GM12865 (cell line): ENCODE measurements around the gene DPP6.

Experiments used
- DNase-seq: peaks from one replicate; pipeline ENCODE4 v3.0.0; 2010; ENCODE audit warnings: low read depth
- H3K4me3 ChIP-seq: 2 replicates; pipeline ENCODE4 v1.5.1; 2011; ENCODE audit warnings: mild to moderate bottlenecking, low read depth, low read length, control low read depth
- TF ChIP-seq, protein P1 (sequence below): IDR thresholded peaks from 2 replicates; pipeline ENCODE4 v1.5.1; 2011; ENCODE audit warnings: low read length, control low read depth, low read depth, inconsistent platforms; ENCODE audit not compliant: insufficient read depth; ENCODE audit errors: missing control alignments

The DPP6 gene

DNA sequence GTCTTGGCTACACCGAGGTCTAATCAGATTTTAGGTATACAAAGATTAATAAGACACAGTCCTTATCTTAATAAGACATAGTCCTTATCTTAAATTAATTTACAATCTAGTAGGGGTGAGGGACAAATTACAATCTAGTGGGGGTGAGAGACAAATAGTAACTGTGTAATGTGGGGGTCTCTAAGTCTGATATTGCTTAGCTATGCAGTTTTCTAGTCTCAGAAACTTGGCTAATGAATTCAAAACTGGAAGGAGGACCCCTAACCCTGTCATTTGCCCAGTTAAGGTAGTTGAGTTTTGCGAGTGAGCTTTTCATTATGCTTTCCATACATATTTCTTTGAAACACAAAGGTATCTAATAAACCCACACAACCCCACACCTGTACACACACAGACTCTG, 136.1 kb downstream of the DPP6 start:
- no peak for DNase-seq
- no peak overlapping the region for H3K4me3 ChIP-seq
- TF ChIP-seq, protein P1, sequence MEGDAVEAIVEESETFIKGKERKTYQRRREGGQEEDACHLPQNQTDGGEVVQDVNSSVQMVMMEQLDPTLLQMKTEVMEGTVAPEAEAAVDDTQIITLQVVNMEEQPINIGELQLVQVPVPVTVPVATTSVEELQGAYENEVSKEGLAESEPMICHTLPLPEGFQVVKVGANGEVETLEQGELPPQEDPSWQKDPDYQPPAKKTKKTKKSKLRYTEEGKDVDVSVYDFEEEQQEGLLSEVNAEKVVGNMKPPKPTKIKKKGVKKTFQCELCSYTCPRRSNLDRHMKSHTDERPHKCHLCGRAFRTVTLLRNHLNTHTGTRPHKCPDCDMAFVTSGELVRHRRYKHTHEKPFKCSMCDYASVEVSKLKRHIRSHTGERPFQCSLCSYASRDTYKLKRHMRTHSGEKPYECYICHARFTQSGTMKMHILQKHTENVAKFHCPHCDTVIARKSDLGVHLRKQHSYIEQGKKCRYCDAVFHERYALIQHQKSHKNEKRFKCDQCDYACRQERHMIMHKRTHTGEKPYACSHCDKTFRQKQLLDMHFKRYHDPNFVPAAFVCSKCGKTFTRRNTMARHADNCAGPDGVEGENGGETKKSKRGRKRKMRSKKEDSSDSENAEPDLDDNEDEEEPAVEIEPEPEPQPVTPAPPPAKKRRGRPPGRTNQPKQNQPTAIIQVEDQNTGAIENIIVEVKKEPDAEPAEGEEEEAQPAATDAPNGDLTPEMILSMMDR, result no peak

DNA sequence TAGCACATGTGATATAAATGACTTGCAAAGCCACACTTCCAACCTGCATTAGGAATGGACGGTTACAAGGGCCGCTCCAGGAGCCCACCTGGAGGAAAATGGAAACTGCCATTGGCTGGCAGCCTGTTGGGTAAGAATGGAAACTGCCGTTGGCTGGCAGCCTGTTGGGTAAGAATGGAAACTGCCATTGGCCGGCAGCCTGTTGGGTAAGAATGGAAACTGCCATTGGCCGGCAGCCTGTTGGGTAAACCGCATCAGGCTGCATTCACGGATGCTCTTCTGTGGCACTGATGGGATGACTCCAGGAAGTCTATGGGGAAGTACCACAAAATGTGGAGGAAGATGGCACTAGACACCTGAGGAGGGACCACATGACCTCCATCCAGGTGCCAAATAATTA, 143.1 kb downstream of the DPP6 start:
- TF ChIP-seq, protein P1, result no peak
- no peak for DNase-seq
- no peak overlapping the region for H3K4me3 ChIP-seq

DNA sequence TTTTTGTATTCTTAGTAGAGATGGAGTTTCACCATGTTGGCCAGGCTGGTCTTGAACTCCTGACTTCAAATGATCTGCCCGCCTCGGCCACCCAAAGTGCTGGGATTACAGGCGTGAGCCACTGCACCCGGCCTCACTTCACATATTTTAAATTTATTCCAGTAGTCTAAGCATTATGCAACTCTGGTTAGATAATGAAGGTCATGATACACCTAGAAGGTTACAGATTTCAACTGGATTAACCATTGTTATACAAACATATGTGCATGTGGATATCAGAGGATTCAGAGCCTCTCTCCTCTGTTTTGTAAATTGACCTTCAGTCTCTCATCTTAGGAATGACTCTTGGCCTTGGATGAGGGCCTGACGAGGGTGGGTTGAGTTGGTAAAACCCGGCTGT, 146.3 kb downstream of the DPP6 start:
- DNase-seq, result no peak
- TF ChIP-seq, protein P1, result no peak
- H3K4me3 ChIP-seq, result no peak overlapping the region

DNA sequence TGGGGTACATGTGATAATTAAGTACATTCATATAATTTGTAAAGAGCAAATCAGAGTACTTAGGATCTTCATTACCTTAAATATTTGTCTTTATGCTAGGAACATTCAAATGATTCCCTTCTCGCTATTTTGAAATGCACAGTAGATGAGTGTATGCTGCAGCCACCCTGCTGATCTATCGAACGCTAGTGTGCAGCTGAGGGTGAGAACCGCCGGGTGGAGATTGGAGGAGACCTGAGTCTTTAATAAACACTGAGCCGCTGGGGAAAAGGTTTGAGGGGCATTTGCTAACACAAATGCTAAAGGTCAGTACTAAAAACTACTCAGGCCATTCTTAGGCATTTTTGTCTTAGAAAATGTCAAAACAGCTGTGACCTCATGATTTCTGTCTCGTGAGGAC, 148.0 kb downstream of the DPP6 start:
- no peak overlapping the region for H3K4me3 ChIP-seq
- TF ChIP-seq, protein P1, result no peak
- DNase-seq, result no peak

DNA sequence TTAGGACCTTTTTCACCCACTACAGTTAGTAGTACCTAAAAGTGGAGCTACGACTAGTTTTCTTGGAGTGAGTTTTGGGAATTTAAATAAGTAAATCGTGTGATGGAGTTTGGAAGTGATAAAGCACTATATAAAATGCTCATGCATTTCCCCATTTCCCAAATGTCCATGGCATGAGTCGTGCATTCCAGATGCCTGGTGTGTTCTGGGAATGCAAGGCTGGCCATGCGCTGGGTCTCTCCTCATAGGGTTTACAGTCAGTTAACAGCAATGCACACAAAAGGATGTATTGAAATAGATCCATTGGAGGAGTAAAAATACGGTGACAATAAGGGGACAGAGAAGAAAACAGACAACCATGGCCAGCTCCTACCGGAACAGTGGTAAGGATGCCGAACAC, 149.8 kb downstream of the DPP6 start:
- TF ChIP-seq, protein P1, result no peak
- DNase-seq, result no peak
- H3K4me3 ChIP-seq, result no peak overlapping the region

DNA sequence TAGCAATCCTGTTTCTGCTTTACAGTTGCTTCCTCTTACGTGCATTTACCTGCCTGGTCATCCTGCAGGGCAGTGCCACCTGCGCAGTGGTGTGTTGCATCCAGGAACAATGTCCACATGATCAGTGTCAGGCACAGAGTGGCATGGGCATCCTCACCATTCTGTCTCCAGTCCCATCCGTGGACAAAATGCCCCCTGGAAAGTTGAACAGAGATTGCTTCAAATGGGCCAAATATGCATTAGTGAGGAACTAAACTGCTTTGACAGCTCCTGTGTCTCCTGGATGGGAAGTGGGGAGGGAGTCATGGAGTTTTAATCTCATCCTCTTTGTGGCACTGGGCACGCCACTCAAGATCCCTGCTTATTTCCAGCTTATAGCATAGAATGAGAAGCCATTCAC, 151.8 kb downstream of the DPP6 start:
- DNase-seq, result no peak
- TF ChIP-seq, protein P1, result no peak
- H3K4me3 ChIP-seq, result no peak overlapping the region

DNA sequence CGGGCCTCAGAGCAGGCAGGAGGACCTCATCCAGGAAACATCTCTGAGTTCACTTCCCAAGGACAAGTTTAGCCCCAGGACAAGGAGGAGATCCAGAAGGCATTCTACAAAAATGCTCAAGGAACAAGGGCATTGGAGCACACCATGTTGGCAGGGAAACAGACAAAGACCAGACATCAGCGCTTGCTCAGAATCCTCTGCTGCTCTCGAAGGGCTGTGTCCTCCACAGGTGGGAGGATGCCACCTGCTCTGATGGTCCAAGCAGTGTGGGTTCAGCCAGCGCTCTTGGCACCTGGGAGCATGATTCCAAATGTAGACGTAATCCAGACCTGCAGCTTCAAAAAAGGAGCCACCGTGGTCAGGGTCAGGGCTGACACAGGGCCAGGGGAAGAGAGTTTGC, 160.7 kb downstream of the DPP6 start:
- TF ChIP-seq, protein P1, result no peak

More for the DNA sequence above, 160.7 kb downstream of the DPP6 start:
- no peak for DNase-seq
- H3K4me3 ChIP-seq, result no peak overlapping the region
